Stimulated activated CD4-positive, alpha-beta T cell treated with anti-CD3 and anti-CD28 coated beads, Interleukin-12 subunit alpha, Interleukin-12 subunit beta, amount 100 ng/mL, for 4 hours (primary cell): ENCODE results near the gene B4GALT6.

ENCODE experiments used
- DNase-seq: peaks from one replicate; pipeline ENCODE4 v3.0.0-alpha.2; 2020

B4GALT6 gene

DNA sequence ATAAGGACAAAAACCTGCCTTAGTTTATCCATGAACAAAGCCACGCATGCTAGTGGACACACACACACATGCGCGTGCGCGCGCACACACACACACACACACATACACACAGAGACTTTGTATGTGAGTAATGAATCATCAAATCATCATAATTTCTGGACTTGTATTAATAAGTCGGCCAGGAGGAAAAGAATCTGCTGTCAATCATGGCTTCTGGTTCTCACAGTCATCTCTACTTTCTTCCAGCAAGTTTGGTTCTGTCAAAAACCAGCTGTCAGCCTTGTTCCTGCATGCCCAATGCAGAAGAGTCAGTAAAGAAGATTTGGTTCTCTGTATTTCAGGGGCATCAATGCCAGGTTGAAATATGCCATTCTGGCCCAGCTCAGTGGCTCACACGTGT is 93.8 kb downstream of the B4GALT6 start:
- DNase-seq: no peak

DNA sequence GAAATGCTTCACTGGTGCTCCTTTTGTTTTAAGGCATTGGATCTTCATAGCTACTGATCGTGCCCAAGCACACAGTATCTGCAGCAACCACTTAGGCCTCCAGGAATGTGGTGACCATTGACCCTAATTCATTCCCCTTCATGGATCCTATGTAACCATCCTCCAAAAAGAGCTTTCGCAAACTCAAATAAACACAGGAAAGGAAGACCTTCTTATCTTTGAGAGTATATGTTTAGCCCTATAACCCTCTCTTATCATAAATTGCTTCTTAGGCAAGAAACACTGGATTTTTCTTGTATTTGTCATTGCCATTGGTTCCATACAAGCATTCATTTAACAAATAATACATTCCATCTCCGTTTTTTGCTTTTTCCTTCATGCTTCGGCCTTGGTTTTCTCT is 96.9 kb downstream of the B4GALT6 start:
- no peak for DNase-seq

- DNase-seq: no peak
Measured at GRCh38 chr18:31586616-31587015, 97.8 kb downstream of the B4GALT6 start.

DNA sequence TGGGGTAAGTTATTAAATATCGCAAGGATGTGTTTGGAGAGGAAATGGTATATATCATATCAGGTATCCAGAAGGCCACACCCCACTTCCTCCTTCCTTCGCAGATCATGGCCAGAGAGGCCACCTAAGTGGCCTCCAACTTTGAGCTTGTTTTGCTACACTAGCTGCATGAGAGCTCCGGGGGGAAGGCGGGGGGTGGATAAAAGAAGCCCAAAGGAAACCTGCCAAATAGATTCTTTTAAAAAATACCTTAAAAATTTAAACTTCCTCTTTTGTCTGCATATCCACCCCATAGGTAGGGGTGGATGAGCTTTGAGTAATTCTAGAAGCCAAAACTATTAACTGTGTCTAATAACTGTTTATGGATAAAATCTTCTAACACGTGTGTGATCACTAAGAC is 98.4 kb downstream of the B4GALT6 start:
- no peak for DNase-seq

DNA sequence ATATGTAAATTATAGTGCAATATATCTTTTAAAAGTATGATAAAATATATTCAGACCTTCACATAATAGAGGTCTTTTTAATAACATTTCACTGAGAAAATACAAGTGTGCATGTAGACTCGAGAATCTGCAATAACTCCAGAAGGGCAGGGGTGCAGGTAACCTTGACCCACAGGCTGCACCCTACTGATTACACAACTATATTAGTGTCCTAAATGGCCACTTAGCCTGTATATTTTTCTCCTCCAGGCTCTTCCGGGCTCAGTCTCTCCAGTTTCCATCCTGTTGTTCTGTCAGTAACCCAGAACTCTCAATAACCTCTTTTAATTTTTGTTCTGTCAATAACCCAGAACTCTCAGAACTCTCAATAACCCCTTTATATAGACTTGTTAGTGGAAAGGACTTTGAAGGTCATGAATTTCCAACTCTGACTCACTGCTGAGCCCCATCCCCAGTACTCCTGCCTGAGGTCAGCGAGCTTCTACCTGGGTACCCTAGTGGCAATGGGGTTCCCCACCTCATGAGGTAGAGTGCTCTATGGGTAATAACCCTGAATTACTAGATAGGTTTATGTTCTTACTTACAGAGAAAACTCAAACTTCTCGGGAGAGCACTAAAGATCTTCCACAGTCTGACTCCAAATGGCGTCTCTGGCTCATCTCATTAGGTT is 101.1 kb downstream of the B4GALT6 start:
- no peak for DNase-seq

DNA sequence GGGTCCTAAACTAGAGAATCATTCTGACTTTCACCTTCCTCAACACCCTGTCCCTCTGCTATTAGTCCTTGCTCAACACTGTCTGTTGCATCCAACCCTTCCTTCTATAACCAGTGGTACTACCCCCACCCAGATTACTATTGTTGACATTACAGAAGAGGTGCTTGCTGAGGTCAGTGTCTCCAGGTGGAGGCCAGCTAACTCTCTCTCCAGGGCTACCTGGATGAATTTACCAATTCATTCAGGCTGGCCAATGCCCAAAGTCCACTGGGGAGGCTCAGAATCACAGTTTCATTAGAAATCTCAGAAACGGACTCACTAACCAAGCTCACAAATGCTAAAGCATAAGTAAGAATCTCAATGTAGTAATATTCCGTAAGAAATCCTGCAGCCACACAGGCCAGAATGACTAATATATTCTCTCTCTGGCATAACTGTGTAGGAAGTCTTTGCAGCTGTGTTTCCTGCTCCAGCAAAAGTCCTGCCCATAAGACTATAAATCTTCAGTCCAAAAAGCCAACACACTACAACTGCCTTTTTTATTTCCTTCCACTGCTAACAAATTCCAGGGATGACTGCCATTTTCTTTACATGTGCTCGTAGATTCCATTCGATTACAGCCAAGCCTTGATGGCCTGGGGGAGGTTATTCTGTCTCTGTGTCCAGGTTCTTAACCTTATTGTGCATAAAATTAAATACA is 102.7 kb downstream of the B4GALT6 start:
- DNase-seq: no peak

DNA sequence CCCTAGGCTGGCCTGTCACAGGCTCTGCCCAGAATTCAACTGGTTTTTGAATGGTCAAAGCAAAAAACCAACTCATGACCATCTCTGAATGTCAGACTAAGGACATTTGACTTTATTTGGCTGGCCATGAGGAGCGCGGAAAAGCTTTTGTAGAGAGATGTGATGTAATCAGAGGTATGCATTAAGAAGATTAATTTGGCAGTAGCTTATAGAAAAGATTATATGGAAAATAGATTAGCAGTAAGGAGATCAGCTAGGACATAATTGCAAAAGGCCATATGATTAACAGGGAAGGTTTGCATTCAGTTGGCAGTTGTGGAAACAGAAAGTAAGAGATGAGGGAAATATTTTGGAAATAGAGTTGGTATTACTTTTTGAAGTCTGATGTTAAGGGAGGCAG is 105.0 kb downstream of the B4GALT6 start:
- DNase-seq: no peak

DNA sequence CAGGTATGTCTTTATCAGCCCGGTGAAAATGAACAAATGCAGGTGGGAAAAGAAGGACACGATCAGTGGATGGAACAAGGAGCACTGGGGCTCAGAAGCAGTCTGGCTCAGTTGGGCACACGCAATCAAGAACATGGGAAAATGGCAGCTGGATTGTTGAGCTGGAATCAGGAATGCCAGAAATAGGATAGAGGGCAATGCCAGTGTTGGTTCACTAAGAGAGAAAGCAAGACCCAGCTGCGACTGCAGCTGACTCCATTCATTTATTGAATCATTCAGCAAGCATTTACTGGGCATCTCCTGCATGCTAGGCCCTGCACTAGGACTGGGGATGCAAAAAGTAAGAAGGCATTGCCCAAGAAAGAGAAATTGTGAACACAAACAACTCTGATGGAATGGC is 106.3 kb downstream of the B4GALT6 start:
- DNase-seq: no peak

GRCh38 chr18:31577195-31577594 is 107.2 kb downstream of the B4GALT6 start:
- DNase-seq: no peak

DNA sequence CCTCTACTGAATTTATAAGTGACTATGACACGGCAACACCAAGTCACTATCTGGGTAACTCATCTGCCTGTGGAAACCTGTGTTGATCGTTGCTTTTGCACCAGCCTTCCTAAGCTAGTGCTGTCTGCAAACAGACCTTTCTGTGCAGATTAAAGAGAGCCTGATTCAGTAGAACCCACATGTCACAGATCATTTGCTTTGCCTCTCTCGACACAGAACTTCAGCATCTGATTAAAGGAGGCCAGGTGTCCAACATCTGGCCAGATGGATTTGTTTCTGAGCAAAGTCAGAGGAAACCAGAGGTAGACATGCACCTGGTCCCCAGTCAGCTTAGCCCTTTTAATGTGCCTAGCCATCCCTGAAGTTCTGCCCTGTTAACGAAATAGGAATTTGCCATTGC is 107.7 kb downstream of the B4GALT6 start:
- no peak for DNase-seq

DNA sequence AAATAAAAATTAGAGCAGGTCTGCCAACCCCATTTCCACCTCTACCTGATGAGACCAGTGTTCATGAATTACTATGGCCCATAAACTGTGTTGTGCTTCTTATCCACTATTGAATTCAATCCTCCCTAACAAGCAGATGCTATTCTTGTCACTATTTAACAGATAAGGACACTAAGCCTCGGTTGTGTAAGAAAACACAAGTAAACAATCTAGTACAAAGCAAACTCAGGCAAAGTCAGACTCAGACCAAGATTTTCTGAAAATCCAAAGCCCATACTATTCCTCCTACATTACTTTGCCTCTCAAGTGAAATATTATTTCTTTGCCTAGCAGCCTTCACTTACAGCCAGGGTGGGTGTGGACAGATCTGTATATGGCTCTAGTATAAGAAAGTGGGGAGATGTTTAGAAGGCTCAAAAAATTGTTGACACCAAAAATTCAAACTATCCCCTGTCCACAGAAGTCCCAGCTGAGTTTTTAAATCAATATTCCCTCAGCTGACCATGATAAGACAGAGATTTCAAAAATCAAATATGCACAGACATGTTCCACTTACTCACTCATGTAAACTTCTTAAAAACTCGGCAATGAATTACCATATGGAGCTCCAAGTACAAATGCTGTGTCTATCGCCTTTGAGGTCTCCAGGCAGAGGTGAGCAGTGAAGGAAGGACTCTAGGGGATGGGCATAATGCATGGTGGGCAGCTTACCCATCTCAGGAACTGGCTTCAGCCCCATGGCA is 108.7 kb downstream of the B4GALT6 start:
- no peak for DNase-seq

DNA sequence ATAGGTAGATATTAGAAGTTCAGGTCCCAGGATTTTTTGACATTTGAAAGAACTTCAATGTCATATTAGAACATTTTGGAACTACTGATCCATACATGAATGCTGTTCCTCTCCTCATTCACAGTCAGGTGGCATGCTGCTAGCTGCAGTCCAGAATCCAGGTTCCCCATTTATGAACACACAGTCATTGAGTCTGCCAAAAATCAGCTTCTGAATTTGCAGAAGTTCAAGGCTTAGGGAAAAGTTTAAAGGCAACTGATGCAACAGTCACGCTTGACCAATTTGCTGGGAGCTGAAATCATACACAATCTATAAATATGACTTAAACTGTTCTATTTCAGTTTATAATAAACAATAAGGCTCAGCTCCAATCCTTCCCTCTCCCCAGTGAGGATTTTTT is 110.0 kb downstream of the B4GALT6 start:
- DNase-seq: no peak
